Measurements from ENCODE around the gene PHKG2.
A peak's percentile ranks its signal among the peaks of the same experiment; 100 is the strongest.

Gene PHKG2

GRCh38 chr16:30758988-30759491 lies 10.8 kb downstream of the PHKG2 start:
- no peak for DNase-seq

DNA sequence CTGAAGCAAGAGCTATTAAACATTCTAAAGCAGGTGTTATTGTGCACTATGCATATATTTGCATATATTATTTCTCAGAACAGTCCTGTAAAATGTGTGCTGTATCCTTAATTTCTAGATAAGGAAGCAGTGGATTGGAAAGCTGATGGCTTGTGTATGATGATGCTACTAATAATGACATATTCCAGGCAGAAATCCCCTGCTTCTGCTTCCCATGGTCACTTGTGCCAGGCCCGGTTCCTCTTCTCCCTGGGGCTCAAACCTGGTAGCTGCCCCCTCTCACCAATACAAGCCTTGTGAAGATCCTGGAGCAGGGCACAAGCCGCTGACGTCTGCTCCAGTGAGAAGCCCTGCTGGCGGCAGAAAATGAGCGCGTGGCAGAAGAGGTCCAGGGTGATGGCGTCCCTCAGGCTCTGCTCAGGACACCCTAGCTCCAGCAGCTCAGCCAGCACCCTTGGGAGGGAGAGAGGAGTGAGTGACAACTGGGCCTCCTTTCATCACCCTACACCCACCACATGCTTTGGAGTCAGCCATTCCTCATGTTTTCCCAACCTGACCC lies 11.9 kb downstream of the PHKG2 start:
- DNase-seq, result no peak

DNA sequence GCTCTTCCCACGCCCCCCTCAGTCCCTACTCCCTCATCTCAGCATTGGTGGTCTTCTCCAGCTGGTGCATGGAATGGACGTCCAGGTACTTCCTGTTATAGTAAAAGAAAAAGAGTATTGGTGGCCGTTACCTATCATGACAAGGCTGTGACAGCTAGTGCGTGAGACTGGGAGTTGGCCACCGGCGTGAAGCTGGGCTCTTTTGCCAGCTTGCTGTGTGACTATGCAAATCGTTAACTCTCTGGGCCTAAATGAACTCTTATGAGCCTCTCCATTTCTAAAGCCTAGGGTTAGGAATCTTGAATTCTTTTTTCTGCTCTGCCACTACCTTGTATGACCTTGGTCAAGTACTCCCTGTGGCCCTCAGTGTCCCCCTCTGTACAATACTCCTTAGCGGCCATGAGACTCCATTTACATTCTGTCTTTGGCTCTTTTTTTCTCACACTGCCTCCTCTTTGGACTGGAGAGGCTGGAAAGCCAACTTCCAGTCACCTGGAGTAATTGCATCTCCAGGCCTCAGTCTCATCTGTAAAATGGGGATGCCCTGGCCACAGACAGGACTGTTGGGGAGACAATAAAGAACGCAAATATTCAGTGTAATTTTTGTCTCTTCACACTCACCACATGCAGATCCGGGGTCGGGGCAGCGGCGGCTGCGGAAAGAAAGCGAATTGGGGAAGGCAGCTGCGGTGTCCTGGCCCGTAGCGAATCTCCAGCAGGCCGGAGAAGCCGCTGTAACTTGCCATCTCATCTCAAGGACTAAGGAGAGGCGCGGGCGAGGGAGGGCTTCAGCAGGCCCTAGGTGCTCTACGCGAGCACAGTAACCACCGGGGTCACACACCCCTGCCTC lies 12.6 kb downstream of the PHKG2 start:
- no peak for DNase-seq

GRCh38 chr16:30761427-30761927 lies 13.3 kb downstream of the PHKG2 start:
- DNase-seq, result peak; percentile 47

DNA sequence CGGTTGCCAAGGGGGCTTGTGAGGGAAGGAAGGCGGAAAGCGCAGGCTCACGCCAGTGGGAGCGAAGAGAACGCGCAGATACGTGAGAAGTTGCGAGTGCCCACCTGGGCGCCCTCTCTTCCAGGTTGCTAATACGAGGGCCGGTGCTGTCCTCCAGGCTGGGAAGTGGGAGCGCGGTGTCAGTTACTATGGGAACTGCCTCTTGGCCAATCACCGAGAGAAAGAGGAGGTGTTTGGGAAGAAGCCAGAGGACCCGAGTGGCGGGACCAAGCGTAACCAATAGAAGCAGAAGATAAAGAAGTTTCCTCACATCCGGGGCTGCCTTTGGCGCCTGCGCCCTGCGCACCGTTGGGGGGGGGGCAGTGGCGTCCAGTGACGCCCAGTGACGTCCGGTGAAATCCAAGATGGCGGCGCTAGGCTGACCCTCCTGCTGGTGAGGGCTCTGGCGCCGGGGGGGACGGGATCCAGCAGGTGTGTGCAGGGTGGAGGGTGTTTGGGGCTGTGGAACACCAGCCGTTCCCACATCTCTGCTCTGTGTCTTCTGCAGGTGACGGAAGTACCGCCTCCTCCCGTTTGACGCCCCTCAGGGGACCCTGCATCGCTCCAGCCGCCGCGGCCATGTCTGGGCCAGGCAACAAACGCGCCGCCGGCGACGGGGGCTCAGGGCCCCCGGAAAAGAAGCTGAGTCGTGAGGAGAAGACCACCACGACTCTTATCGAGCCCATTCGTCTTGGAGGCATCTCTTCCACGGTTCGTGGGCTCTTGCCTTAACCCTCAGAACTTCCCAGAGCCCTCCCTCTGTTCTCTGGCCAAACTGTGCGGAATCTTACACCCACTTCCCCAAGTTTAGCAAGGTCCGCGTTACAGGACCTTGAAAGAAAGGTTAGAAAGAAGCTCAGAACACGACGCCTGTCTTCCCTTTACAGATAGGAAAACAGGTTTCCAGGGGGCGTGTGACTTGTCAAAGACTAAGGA lies 14.0 kb downstream of the PHKG2 start, which contains the start of the genes CFAP119 and RNF40:
TSS of gene CFAP119 (minus strand) at position 135 of the 975 bp plus-strand sequence. CDS start 314 bp downstream, outside the sequence.
TSS of gene RNF40 (plus strand) at position 395 of the 975 bp plus-strand sequence. CDS start at position 619, 224 bp downstream.
- DNase-seq, result peak; percentile 98

DNA sequence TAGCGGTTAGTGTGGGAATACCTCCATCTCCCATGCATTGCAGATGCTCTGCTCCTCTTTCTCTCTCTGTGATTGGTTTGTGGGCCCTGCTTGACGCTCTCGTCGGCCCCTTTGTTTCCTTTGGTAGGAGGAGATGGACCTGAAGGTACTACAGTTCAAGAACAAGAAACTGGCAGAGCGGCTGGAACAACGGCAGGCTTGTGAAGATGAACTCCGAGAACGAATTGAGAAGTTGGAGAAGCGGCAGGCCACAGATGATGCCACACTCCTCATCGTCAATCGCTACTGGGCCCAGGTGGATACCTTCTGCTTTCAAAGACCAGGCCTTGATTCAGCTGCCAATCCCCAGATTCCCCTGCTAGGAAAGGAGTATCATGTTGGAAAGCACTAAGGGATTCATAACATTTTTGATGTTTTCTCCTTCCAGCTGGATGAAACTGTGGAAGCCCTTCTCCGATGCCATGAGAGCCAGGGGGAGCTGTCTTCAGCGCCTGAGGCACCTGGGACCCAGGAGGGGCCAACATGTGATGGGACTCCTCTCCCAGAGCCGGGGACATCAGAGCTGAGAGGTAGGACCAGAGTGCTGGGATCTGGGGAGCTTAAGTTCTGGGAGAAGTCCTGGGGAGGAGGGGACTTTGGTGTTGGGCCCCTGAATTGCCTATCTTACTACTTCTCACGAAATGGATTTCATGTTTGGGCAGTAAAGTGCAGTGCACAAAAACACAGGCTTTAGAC lies 14.9 kb downstream of the PHKG2 start:
- no peak for DNase-seq

- no peak for DNase-seq
These were observed 15.9 kb downstream of the PHKG2 start for GRCh38 chr16:30764086-30764485.

- no peak for DNase-seq
These were observed 16.7 kb downstream of the PHKG2 start for GRCh38 chr16:30764816-30765465.

GRCh38 chr16:30766206-30766932 lies 18.1 kb downstream of the PHKG2 start:
- no peak for DNase-seq

- DNase-seq, result no peak
These were observed 18.7 kb downstream of the PHKG2 start for GRCh38 chr16:30766933-30767284.

GRCh38 chr16:30767767-30768465 lies 19.7 kb downstream of the PHKG2 start:
- no peak for DNase-seq

- DNase-seq, result no peak
These were observed 20.5 kb downstream of the PHKG2 start for GRCh38 chr16:30768583-30769181.

GRCh38 chr16:30769379-30770089 lies 21.3 kb downstream of the PHKG2 start:
- DNase-seq, result no peak

DNA sequence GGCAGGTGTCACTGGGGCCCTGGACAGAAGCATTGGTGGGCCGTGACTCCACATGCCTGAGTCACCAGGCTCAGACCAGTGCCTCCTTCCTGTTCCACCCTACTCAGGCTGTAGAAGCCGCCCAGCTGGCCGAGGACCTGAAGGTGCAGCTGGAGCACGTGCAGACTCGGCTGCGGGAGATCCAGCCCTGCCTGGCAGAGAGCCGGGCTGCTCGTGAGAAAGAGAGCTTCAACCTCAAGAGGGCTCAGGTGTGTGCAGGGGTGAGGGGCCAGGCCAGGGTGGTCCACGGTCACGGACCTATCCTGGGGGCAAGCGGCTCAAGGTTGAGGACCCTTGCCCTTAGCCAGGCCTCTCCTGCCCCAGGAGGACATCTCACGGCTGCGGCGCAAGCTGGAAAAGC lies 23.5 kb downstream of the PHKG2 start:
- no peak for DNase-seq

- no peak for DNase-seq
These were observed 25.6 kb downstream of the PHKG2 start for GRCh38 chr16:30773826-30774225.

- no peak for DNase-seq
These were observed 26.3 kb downstream of the PHKG2 start for GRCh38 chr16:30774367-30775130.

- DNase-seq, result no peak
These were observed 26.8 kb downstream of the PHKG2 start for GRCh38 chr16:30775131-30775391.

DNA sequence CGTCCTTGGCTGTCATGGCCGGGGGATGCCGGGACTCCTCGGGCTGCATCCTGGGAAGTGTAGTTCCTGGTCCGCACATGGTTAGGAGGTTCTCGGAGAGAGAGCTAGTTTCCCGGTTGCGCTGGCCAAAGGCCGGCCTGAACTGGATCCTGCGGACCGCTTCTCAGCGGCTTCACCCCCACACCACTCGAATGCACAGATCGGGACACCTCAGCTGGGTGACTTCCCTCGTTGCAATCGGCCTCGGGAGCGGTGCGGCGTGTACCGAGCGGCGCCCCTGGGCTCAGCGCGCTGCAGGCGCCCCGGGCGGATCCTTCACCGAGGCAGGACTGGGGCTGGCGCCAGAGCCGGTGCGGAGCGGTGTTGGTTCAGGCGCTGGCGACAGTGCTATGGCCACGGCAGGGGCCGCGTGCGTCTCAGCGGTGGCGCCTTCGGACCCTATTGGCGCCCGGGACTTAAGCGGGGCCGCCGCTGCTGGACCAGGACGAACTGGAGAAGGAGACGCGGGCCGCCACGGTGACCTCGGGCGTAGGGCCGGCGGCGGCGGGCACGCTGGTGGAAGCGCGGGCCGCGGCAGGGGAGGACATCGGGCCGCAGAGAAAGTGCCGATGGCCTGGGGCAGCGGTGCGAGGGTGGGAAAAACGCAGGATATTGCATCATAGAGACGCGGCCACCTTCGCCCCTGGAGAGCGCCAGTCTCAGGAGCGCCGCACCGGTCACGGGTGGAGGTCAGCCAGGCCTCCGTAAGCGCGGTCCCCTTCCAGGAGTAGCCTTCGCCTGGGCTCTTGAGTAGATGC lies 27.4 kb downstream of the PHKG2 start:
- peak; percentile 70 for DNase-seq
